ENCODE data around the gene CNOT2. TPM values are rescaled to one million over a fixed set of nuclear protein-coding genes. Genes with fewer than 3 reads are reported as not detected.
A peak's percentile ranks its signal among the peaks of the same experiment; 100 is the strongest.

Gene CNOT2
- total RNA-seq, 1 experiment from 2014 or later: 289 TPM

DNA sequence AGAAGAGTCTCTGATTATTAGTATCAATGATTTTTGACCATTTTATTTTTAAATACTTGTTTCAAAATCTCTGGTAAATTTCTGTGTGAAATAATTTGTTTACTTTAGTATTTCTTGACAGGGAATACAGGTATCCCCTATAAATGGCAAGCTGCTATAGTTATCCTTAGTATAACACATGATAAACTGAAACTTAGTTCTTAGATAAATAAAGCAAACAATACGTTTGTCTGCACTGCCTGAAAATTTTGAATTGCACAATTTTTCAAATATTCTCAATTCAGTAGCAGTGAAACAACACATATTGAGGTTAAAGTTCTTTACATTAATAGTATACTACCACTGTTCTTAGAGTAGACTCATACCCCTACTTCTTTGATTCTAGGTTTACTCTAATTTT lies 26.9 kb downstream of the CNOT2 start:
- Histone ChIP-seq H4K20me1 (ENCODE audit: insufficient read depth, low read depth, low read length) (no peaks in the 10 kb centered on the region), H3K27me3 (ENCODE audit: low read length) (no peaks in the 10 kb centered on the region), H3K27ac (ENCODE audit: low read length) (peak overlapping the region; percentile 81), H3K4me1 (ENCODE audit: low read length) (peaks cover 92% of the 10 kb centered on the region), H3K9me3 (ENCODE audit: low read length) (no peaks in the 10 kb centered on the region), H3K9ac (ENCODE audit: low read length) (0 out of 2 replicates have a peak overlapping the region, but pooled peaks have one; percentile 2), H3K79me2 (ENCODE audit: low read length) (peaks cover 100% of the 10 kb centered on the region), H3K4me2 (ENCODE audit: low read depth, low read length, poor library complexity, severe bottlenecking) (peak overlapping the region; percentile 58), H3K4me3 (ENCODE audit: low read length) (no peak overlapping the region), H3K36me3 (ENCODE audit: insufficient read depth, low read length) (peaks cover 30% of the 10 kb centered on the region), H3K9me2 (replicated peaks; ENCODE audit: insufficient read depth, low read length) (no peaks in the 10 kb centered on the region), H2AFZ (ENCODE audit: low read length) (no peak overlapping the region)
- DNase-seq: no peak

DNA sequence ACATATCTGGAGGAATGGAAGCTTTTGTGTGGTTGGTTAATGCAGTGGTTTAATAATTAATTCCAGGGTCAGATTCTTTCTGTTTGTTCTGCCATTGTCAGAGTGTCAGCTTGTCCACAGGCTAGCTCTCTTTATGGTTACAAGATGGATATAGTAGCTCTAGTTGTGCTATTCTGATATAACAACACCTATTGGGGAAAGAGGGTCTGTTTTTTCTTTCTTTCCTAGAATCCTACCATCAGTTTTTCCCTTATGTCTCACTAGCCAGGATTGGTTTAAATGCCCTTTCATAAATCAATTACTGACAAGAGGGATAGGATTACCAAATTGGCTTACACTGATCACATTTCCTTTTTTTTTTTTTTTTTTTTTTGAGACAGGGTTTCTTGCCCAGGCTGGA lies 27.8 kb downstream of the CNOT2 start:
- Histone ChIP-seq H3K27me3 (ENCODE audit: low read length) (no peaks in the 10 kb centered on the region), H3K9ac (ENCODE audit: low read length) (no peak overlapping the region), H3K36me3 (ENCODE audit: insufficient read depth, low read length) (peaks cover 30% of the 10 kb centered on the region), H3K4me2 (ENCODE audit: low read depth, low read length, poor library complexity, severe bottlenecking) (no peak overlapping the region), H3K9me3 (ENCODE audit: low read length) (no peaks in the 10 kb centered on the region), H2AFZ (ENCODE audit: low read length) (no peak overlapping the region), H3K9me2 (replicated peaks; ENCODE audit: insufficient read depth, low read length) (no peaks in the 10 kb centered on the region), H3K4me1 (ENCODE audit: low read length) (peaks cover 87% of the 10 kb centered on the region), H3K4me3 (ENCODE audit: low read length) (no peak overlapping the region), H3K27ac (ENCODE audit: low read length) (peak overlapping the region; percentile 81), H3K79me2 (ENCODE audit: low read length) (peaks cover 100% of the 10 kb centered on the region), H4K20me1 (ENCODE audit: insufficient read depth, low read depth, low read length) (no peaks in the 10 kb centered on the region)
- DNase-seq: no peak

DNA sequence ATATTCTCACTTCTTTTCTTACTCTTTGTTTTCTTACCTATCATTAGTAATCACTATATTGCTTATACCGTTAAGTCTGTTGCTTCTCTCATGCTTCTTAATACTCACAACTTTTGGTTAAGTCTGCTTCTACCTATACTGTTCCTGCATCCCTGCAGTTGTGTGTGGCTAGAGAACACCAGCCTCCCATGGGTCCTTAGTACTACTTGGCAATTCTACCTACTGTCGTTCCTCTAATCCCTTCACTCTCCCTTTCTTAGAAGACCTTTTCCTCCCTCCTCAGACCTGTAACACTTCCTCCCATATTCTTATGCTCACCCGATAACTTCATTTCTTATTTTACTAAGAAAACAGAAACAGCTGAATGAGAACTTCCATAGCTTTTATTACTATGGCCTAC lies 29.3 kb downstream of the CNOT2 start:
- Histone ChIP-seq H3K9me3 (ENCODE audit: low read length) (no peaks in the 10 kb centered on the region), H3K79me2 (ENCODE audit: low read length) (peaks cover 100% of the 10 kb centered on the region), H3K36me3 (ENCODE audit: insufficient read depth, low read length) (peaks cover 34% of the 10 kb centered on the region), H3K9me2 (replicated peaks; ENCODE audit: insufficient read depth, low read length) (no peaks in the 10 kb centered on the region), H3K4me2 (ENCODE audit: low read depth, low read length, poor library complexity, severe bottlenecking) (no peak overlapping the region), H3K27me3 (ENCODE audit: low read length) (no peaks in the 10 kb centered on the region), H3K27ac (ENCODE audit: low read length) (peak overlapping the region; percentile 81), H3K4me3 (ENCODE audit: low read length) (no peak overlapping the region), H3K9ac (ENCODE audit: low read length) (no peak overlapping the region), H3K4me1 (ENCODE audit: low read length) (peaks cover 75% of the 10 kb centered on the region), H2AFZ (ENCODE audit: low read length) (no peak overlapping the region), H4K20me1 (ENCODE audit: insufficient read depth, low read depth, low read length) (no peaks in the 10 kb centered on the region)
- no peak for DNase-seq

- DNase-seq: no peak
- Histone ChIP-seq H3K79me2 (ENCODE audit: low read length) (peaks cover 100% of the 10 kb centered on the region), H3K36me3 (ENCODE audit: insufficient read depth, low read length) (peaks cover 51% of the 10 kb centered on the region), H2AFZ (ENCODE audit: low read length) (no peak overlapping the region), H3K9me2 (replicated peaks; ENCODE audit: insufficient read depth, low read length) (no peaks in the 10 kb centered on the region), H3K4me2 (ENCODE audit: low read depth, low read length, poor library complexity, severe bottlenecking) (no peak overlapping the region), H3K27ac (ENCODE audit: low read length) (peak overlapping the region; percentile 81; the same call in 1 of the 2 replicates), H4K20me1 (ENCODE audit: insufficient read depth, low read depth, low read length) (no peaks in the 10 kb centered on the region), H3K9ac (ENCODE audit: low read length) (no peak overlapping the region), H3K27me3 (ENCODE audit: low read length) (no peaks in the 10 kb centered on the region), H3K9me3 (ENCODE audit: low read length) (no peaks in the 10 kb centered on the region), H3K4me3 (ENCODE audit: low read length) (no peak overlapping the region), H3K4me1 (ENCODE audit: low read length) (peaks cover 49% of the 10 kb centered on the region)
Observed at GRCh38 chr12:70275045-70275444, 31.8 kb downstream of the CNOT2 start.

GRCh38 chr12:70277973-70278372 lies 34.7 kb downstream of the CNOT2 start:
- Histone ChIP-seq H3K9me2 (replicated peaks; ENCODE audit: insufficient read depth, low read length) (no peaks in the 10 kb centered on the region), H3K36me3 (ENCODE audit: insufficient read depth, low read length) (peaks cover 51% of the 10 kb centered on the region), H3K4me1 (ENCODE audit: low read length) (peaks cover 21% of the 10 kb centered on the region), H3K79me2 (ENCODE audit: low read length) (peaks cover 100% of the 10 kb centered on the region), H2AFZ (ENCODE audit: low read length) (no peak overlapping the region), H3K4me2 (ENCODE audit: low read depth, low read length, poor library complexity, severe bottlenecking) (no peak overlapping the region), H3K4me3 (ENCODE audit: low read length) (no peak overlapping the region), H4K20me1 (ENCODE audit: insufficient read depth, low read depth, low read length) (no peaks in the 10 kb centered on the region), H3K27ac (ENCODE audit: low read length) (no peak overlapping the region), H3K27me3 (ENCODE audit: low read length) (no peaks in the 10 kb centered on the region), H3K9me3 (ENCODE audit: low read length) (no peaks in the 10 kb centered on the region), H3K9ac (ENCODE audit: low read length) (no peak overlapping the region)
- no peak for DNase-seq

- Histone ChIP-seq H3K4me2 (ENCODE audit: low read depth, low read length, poor library complexity, severe bottlenecking) (no peak overlapping the region), H3K79me2 (ENCODE audit: low read length) (peaks cover 97% of the 10 kb centered on the region), H3K4me3 (ENCODE audit: low read length) (no peak overlapping the region), H3K9me2 (replicated peaks; ENCODE audit: insufficient read depth, low read length) (no peaks in the 10 kb centered on the region), H3K27ac (ENCODE audit: low read length) (peak overlapping the region; percentile 32; the same call in 1 of the 2 replicates), H3K36me3 (ENCODE audit: insufficient read depth, low read length) (peaks cover 49% of the 10 kb centered on the region), H3K9ac (ENCODE audit: low read length) (no peak overlapping the region), H4K20me1 (ENCODE audit: insufficient read depth, low read depth, low read length) (no peaks in the 10 kb centered on the region), H3K9me3 (ENCODE audit: low read length) (no peaks in the 10 kb centered on the region), H3K27me3 (ENCODE audit: low read length) (no peaks in the 10 kb centered on the region), H2AFZ (ENCODE audit: low read length) (no peak overlapping the region), H3K4me1 (ENCODE audit: low read length) (peaks cover 11% of the 10 kb centered on the region)
- DNase-seq: no peak
Observed at GRCh38 chr12:70278945-70279344, 35.7 kb downstream of the CNOT2 start.

DNA sequence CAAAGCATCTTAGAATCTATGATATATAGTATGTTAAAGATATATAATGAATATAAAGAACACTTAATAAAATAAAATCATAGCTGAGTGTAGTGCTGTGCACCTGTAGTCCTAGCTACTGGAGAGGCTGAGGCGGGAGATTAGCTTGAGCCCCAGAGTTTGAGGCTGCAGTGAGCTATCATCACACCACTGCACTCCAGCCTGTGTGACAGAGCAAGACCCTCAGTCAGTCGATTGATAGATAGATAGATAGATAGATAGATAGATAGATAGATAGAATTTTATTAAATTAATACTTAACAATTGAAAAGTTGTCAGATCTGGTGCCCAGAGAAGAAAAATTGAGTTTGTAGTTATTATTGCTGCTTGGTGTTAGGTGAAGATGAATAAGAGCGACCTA lies 40.0 kb downstream of the CNOT2 start:
- no peaks in the 10 kb centered on the region for H3K9me3 ChIP-seq (ENCODE audit: low read length)
- H3K9ac ChIP-seq (ENCODE audit: low read length): no peak overlapping the region
- H3K27ac ChIP-seq (ENCODE audit: low read length): no peak overlapping the region
- DNase-seq: no peak
- H4K20me1 ChIP-seq (ENCODE audit: insufficient read depth, low read depth, low read length): no peaks in the 10 kb centered on the region
- no peak overlapping the region for H3K4me2 ChIP-seq (ENCODE audit: low read depth, low read length, poor library complexity, severe bottlenecking)
- no peaks in the 10 kb centered on the region; the same call in 1 of the 2 replicates for H3K4me1 ChIP-seq (ENCODE audit: low read length)
- peaks cover 97% of the 10 kb centered on the region for H3K79me2 ChIP-seq (ENCODE audit: low read length)
- H3K36me3 ChIP-seq (ENCODE audit: insufficient read depth, low read length): peaks cover 58% of the 10 kb centered on the region
- H3K4me3 ChIP-seq (ENCODE audit: low read length): no peak overlapping the region
- H3K27me3 ChIP-seq (ENCODE audit: low read length): no peaks in the 10 kb centered on the region
- no peak overlapping the region for H2AFZ ChIP-seq (ENCODE audit: low read length)
- H3K9me2 ChIP-seq (replicated peaks; ENCODE audit: insufficient read depth, low read length): no peaks in the 10 kb centered on the region

GRCh38 chr12:70288817-70289216 lies 45.6 kb downstream of the CNOT2 start:
- no peak for DNase-seq
- H3K4me2 ChIP-seq (ENCODE audit: low read depth, low read length, poor library complexity, severe bottlenecking): no peak overlapping the region
- no peaks in the 10 kb centered on the region for H3K9me3 ChIP-seq (ENCODE audit: low read length)
- H3K36me3 ChIP-seq (ENCODE audit: insufficient read depth, low read length): peaks cover 53% of the 10 kb centered on the region
- peaks cover 5% of the 10 kb centered on the region; the same call in 1 of the 2 replicates for H3K4me1 ChIP-seq (ENCODE audit: low read length)
- no peak overlapping the region for H3K4me3 ChIP-seq (ENCODE audit: low read length)
- H4K20me1 ChIP-seq (ENCODE audit: insufficient read depth, low read depth, low read length): no peaks in the 10 kb centered on the region
- H3K9me2 ChIP-seq (replicated peaks; ENCODE audit: insufficient read depth, low read length): no peaks in the 10 kb centered on the region
- H3K9ac ChIP-seq (ENCODE audit: low read length): no peak overlapping the region
- peaks cover 99% of the 10 kb centered on the region for H3K79me2 ChIP-seq (ENCODE audit: low read length)
- no peak overlapping the region for H2AFZ ChIP-seq (ENCODE audit: low read length)
- no peak overlapping the region for H3K27ac ChIP-seq (ENCODE audit: low read length)
- H3K27me3 ChIP-seq (ENCODE audit: low read length): no peaks in the 10 kb centered on the region

GRCh38 chr12:70290116-70290515 lies 46.9 kb downstream of the CNOT2 start:
- no peaks in the 10 kb centered on the region for H3K27me3 ChIP-seq (ENCODE audit: low read length)
- peaks cover 98% of the 10 kb centered on the region for H3K79me2 ChIP-seq (ENCODE audit: low read length)
- H3K27ac ChIP-seq (ENCODE audit: low read length): peak overlapping the region; percentile 25; the same call in 1 of the 2 replicates
- H3K4me1 ChIP-seq (ENCODE audit: low read length): peaks cover 5% of the 10 kb centered on the region
- H3K9ac ChIP-seq (ENCODE audit: low read length): no peak overlapping the region
- no peaks in the 10 kb centered on the region for H4K20me1 ChIP-seq (ENCODE audit: insufficient read depth, low read depth, low read length)
- no peak for DNase-seq
- no peak overlapping the region for H2AFZ ChIP-seq (ENCODE audit: low read length)
- H3K4me3 ChIP-seq (ENCODE audit: low read length): no peak overlapping the region
- H3K36me3 ChIP-seq (ENCODE audit: insufficient read depth, low read length): peaks cover 56% of the 10 kb centered on the region
- H3K4me2 ChIP-seq (ENCODE audit: low read depth, low read length, poor library complexity, severe bottlenecking): no peak overlapping the region
- H3K9me3 ChIP-seq (ENCODE audit: low read length): no peaks in the 10 kb centered on the region
- H3K9me2 ChIP-seq (replicated peaks; ENCODE audit: insufficient read depth, low read length): no peaks in the 10 kb centered on the region
